ENCODE measurements around the gene HEATR5A. TPM values are rescaled to one million over a fixed set of nuclear protein-coding genes. Genes with fewer than 3 reads are reported as not detected.

The HEATR5A gene
- total RNA-seq, 1 donor from 2014 or later, result 57.7 TPM

DNA sequence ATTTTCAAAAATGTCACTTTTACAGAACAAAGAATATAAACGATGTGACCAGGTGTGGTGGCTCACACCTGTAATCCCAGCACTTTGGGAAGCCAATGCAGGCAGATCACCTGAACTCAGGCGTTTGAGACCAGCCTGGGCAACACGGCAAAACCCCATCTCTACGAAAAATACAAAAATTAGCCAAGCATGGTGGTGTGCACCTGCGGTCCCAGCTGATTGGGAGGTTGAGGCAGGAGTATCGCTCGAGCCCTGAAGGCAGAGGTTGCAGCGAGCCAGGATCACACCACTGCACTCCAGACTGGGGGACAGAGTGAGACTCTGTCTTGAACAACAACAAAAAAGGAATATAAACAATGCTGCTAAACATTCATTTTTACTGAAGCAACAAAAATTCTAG is 15.2 kb downstream of the HEATR5A start:
- peaks cover 15% of the 10 kb centered on the region for H3K4me1 Mint-ChIP-seq (ENCODE audit: low read depth)
- peaks cover 4% of the 10 kb centered on the region for H3K36me3 Mint-ChIP-seq (ENCODE audit: low read depth)
- TF ChIP-seq, protein P1, sequence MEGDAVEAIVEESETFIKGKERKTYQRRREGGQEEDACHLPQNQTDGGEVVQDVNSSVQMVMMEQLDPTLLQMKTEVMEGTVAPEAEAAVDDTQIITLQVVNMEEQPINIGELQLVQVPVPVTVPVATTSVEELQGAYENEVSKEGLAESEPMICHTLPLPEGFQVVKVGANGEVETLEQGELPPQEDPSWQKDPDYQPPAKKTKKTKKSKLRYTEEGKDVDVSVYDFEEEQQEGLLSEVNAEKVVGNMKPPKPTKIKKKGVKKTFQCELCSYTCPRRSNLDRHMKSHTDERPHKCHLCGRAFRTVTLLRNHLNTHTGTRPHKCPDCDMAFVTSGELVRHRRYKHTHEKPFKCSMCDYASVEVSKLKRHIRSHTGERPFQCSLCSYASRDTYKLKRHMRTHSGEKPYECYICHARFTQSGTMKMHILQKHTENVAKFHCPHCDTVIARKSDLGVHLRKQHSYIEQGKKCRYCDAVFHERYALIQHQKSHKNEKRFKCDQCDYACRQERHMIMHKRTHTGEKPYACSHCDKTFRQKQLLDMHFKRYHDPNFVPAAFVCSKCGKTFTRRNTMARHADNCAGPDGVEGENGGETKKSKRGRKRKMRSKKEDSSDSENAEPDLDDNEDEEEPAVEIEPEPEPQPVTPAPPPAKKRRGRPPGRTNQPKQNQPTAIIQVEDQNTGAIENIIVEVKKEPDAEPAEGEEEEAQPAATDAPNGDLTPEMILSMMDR (IDR thresholded peaks at IDR 0.05), result no peak
- H3K27ac Mint-ChIP-seq (ENCODE audit: unreplicated experiment), result no peak overlapping the region
- no peak for DNase-seq (ENCODE audit: low spot score)
- no peaks in the 10 kb centered on the region for H3K9me3 Mint-ChIP-seq (ENCODE audit: low read depth)
- no peak overlapping the region for H3K4me3 Mint-ChIP-seq (ENCODE audit: unreplicated experiment)
- H3K27me3 Mint-ChIP-seq (ENCODE audit: low read depth), result no peaks in the 10 kb centered on the region

DNA sequence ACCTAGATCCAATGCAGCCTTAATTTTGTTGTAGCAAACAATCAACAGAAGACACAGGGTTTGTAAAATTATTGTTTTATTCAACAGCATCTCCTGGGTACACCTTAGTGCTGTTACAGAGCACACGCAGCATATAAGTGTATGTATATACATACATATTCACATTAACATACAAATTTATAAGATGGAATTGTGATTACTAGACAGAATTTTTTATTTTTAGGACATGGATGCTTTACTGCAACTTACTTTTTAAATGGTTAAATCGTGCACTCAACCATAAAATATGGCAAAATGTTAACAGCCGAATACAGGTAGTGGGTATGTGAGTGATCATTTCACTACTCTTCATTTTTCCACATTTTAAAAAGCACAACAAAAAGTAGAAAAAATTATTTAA is 16.6 kb downstream of the HEATR5A start:
- Mint-ChIP-seq H3K9me3 (ENCODE audit: low read depth) (no peaks in the 10 kb centered on the region), H3K4me1 (ENCODE audit: low read depth) (peaks cover 14% of the 10 kb centered on the region), H3K27ac (ENCODE audit: unreplicated experiment) (no peak overlapping the region), H3K27me3 (ENCODE audit: low read depth) (no peaks in the 10 kb centered on the region), H3K4me3 (ENCODE audit: unreplicated experiment) (no peak overlapping the region), H3K36me3 (ENCODE audit: low read depth) (peaks cover 9% of the 10 kb centered on the region)
- no peak for DNase-seq (ENCODE audit: low spot score)
- TF ChIP-seq, protein P1 (IDR thresholded peaks at IDR 0.05), result no peak

DNA sequence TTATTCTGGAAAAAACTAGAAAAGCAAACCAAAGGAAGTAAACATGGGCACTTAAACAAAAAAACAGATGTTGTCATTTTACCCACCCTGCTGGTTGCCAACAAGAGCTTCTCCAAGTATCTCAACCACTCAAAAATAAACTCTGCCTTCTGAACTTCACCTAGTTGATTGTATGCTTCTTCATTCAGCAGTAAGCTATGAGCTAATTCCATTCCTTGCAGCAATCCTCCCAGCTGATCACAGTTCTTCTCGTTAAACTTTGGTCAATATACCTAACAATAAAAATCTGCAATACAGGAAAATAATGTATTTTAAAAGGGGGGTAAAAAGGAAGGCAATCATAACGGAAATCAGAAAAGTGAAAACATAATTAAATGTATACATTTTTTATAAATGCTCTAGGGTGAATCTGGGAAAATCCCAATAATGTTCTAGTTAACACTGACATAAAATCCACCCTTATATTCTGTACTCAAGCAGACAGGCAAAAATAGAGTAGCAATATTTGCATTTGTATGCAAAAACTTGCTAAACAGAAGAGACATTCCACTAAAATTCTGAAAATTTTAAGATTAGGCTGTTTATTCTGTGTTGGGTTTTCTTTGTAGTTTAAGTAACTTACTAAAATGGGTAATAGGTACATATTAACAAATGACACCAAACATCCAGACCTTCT is 17.4 kb downstream of the HEATR5A start:
- H3K27ac Mint-ChIP-seq (ENCODE audit: unreplicated experiment), result no peak overlapping the region
- TF ChIP-seq, protein P1 (IDR thresholded peaks at IDR 0.05), result no peak
- no peak for DNase-seq (ENCODE audit: low spot score)
- H3K4me3 Mint-ChIP-seq (ENCODE audit: unreplicated experiment), result no peak overlapping the region
- H3K9me3 Mint-ChIP-seq (ENCODE audit: low read depth), result no peaks in the 10 kb centered on the region
- H3K36me3 Mint-ChIP-seq (ENCODE audit: low read depth), result peaks cover 12% of the 10 kb centered on the region
- peaks cover 14% of the 10 kb centered on the region for H3K4me1 Mint-ChIP-seq (ENCODE audit: low read depth)
- no peaks in the 10 kb centered on the region for H3K27me3 Mint-ChIP-seq (ENCODE audit: low read depth)

DNA sequence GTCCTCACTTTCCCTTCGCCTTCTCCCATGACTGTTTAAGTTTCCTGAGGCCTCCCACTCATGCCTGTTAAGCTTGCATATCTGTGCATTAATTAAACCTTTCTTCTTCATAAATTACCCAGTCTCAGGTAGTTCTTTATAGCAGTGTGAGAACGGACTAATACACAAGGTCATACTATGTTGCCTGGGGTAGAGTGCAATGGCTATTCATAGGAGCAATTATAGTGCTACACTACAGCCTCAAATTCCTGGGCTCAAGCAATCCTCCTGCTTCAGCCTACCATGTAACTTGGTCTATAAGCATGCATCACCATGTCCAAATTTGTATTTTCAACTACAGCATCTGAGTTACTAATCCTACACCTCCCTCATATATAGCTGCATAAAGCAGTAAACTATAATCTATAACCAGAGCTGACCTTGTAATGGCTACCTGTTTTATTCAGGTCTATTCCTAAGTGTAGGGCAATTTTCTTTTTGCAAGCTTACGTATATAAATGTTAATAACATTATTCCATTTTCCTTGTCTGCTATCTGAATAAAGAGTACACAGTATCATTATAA is 18.9 kb downstream of the HEATR5A start:
- Mint-ChIP-seq H3K27me3 (ENCODE audit: low read depth) (no peaks in the 10 kb centered on the region), H3K9me3 (ENCODE audit: low read depth) (no peaks in the 10 kb centered on the region), H3K4me3 (ENCODE audit: unreplicated experiment) (no peak overlapping the region), H3K27ac (ENCODE audit: unreplicated experiment) (no peak overlapping the region), H3K36me3 (ENCODE audit: low read depth) (peaks cover 14% of the 10 kb centered on the region), H3K4me1 (ENCODE audit: low read depth) (peaks cover 14% of the 10 kb centered on the region)
- DNase-seq (ENCODE audit: low spot score), result no peak
- TF ChIP-seq, protein P1 (IDR thresholded peaks at IDR 0.05), result no peak

DNA sequence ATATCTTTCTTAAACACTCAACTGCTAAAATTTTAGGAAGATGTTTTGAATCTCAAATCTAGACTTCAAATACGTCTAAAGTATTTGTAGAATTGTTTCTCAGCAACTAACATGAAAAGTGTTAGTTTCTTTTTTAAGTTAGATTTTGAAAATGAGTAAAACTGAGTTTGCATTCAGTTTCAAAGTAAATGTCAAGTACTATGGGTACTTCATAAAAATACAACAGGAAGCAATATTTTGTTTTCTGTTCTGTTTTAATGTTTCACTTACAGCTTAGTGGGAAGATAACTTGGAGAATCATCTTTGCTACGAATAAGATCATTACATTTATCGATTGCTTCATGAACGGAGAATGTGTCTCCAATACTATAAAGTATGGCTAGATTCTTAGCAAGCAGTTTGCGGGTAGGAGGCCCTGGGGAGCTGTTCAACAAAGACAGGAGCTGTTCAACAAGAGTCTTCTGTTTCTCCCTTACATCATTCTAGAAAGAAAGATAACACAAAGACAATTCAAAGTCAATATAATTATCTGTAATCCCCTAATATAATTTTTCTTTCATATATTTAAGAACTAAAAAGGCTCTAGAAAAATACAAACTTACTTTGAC is 20.2 kb downstream of the HEATR5A start:
- H3K36me3 Mint-ChIP-seq (ENCODE audit: low read depth), result peaks cover 16% of the 10 kb centered on the region
- H3K27ac Mint-ChIP-seq (ENCODE audit: unreplicated experiment), result no peak overlapping the region
- H3K9me3 Mint-ChIP-seq (ENCODE audit: low read depth), result no peaks in the 10 kb centered on the region
- no peak for DNase-seq (ENCODE audit: low spot score)
- no peaks in the 10 kb centered on the region for H3K27me3 Mint-ChIP-seq (ENCODE audit: low read depth)
- TF ChIP-seq, protein P1 (IDR thresholded peaks at IDR 0.05), result no peak
- H3K4me1 Mint-ChIP-seq (ENCODE audit: low read depth), result peaks cover 14% of the 10 kb centered on the region
- no peak overlapping the region for H3K4me3 Mint-ChIP-seq (ENCODE audit: unreplicated experiment)

All from chondrocyte (in vitro differentiated cells).